Right lobe of liver (tissue), 6 donors: ENCODE data around the gene SF3B6. TPM values are rescaled to one million over a fixed set of nuclear protein-coding genes. Genes with fewer than 3 reads are reported as not detected.

Source experiments
- ATAC-seq, 4 donors: fragments of 200-7000 bp; cut with Tn5 transposase; one replicate each; pipeline ENCODE4 v1.9.1; 2020; ENCODE audit warnings: mild to moderate bottlenecking in 4 of 4, moderate library complexity in 4 of 4
- DNase-seq, 3 donors: peaks; one replicate each; pipeline ENCODE4 v3.0.0-alpha.2; 2020
- H3K27ac ChIP-seq, 3 donors: fragments of 200-600 bp; one replicate each; pipeline ENCODE4 v1.8.0; 2022
- H3K27me3 ChIP-seq, 2 donors: fragments of 200-600 bp; one replicate each; pipeline ENCODE4 v1.8.0; 2022
- H3K36me3 ChIP-seq, 4 donors: fragments of 200-600 bp; sonication (generic) in 1 of 4; one replicate each; pipeline versions ENCODE4 v1.5.1 to v1.8.0; 2017 to 2022; ENCODE audit warnings: control low read depth in 1 of 4
- H3K4me1 ChIP-seq, 4 donors: fragments of 200-600 bp; sonication (generic) in 1 of 4; one replicate each; pipeline versions ENCODE4 v1.5.1 to v1.8.0; 2017 to 2022; ENCODE audit warnings: control low read depth in 1 of 4
- H3K4me3 ChIP-seq, 3 donors: fragments of 200-600 bp; one replicate each; pipeline ENCODE4 v1.8.0; 2022
- H3K9me3 ChIP-seq, 4 donors: fragments of 200-600 bp; sonication (generic) in 1 of 4; one replicate each; pipeline versions ENCODE4 v1.5.1 to v1.8.0; 2017 to 2022; ENCODE audit warnings: control low read depth in 1 of 4
- POLR2A ChIP-seq: fragments of 450-650 bp; IDR thresholded peaks from one replicate; pipeline ENCODE4 v1.6.1; 2017; ENCODE audit warnings: antibody characterized with exemption, mild to moderate bottlenecking
- WGBS: methylation state at CpG from one replicate; pipeline ENCODE4 v1.1.6; 2018; ENCODE audit warnings: low coverage, low lambda C conversion rate; ENCODE audit not compliant: insufficient coverage; ENCODE audit errors: missing lambda C conversion rate; 5-methylcytosine and 5-hydroxymethylcytosine counted together
- intact Hi-C, 2 donors: fragments of 100-400 bp; cut with DNase I; formaldehyde crosslinking; loops; one replicate each; pipeline versions ENCODE4 v1.11.2 to v1.14.1; 2022
- long read RNA-seq: library from polyadenylated mRNA; unstranded; transcript quantifications from one replicate; pipeline ENCODE4 v2.0.0, GENCODE V29; 2019
- total RNA-seq, 6 experiments: library from RNA; depleted of rRNA in 2 of 6; stranded (reverse); fragments of >200 nt in 2 of 6; fragmentation: NEBNext Ultra II Directional in 3 of 6; extraction: Animal tissue kit (Norgen Biotek cat#: 25700) in 3 of 6; gene quantifications; one replicate each; pipeline versions ENCODE4 v1.1.0 to v1.2.4, GENCODE V29; 2016 to 2023
- TF ChIP-seq, protein P1 (sequence below), 4 donors: fragments of 200-600 bp in 3 of 4; fragments of 450-650 bp in 1 of 4; IDR thresholded peaks; one replicate each; pipeline versions ENCODE4 v1.5.1 to v1.8.0; 2016 to 2022; ENCODE audit warnings: antibody characterized with exemption in 4 of 4, mild to moderate bottlenecking in 2 of 4
- donor health status: DM: no; HTN: yes; CAD: no.
- donor health status: DM: no; HTN: no; CAD: no.
- donor health status: DM: no; HTN: no; CAD: no.
- donor health status: DM: no; HTN: yes; CAD: no.
- donor health status: DM: no; HTN: yes; CAD: no.

SF3B6 gene
- 10 to 100 TPM; 32.7 to 70.8 (median 40.3) TPM for total RNA-seq
- long read RNA-seq, transcript SF3B6-201 (4 exons, 770 nt), result major isoform, 27 of 29 reads
- long read RNA-seq, partial matches to known transcripts, result 0 of 29 reads
- long read RNA-seq, other reads (novel, unspliced or antisense), result 2 of 29 reads

- Histone ChIP-seq H3K27me3 (no peaks in the 10 kb centered on the region), H3K4me1 (peaks cover 0 to 9% (median 3%) of the 10 kb centered on the region in 4 donors), H3K4me3 (peak within 1 kb of the TSS; percentile 69 to 96 (median 87)), H3K27ac (peak within 1 kb of the TSS; percentile 63 to 69 (median 66)), H3K9me3 (no peaks in the 10 kb centered on the region), H3K36me3 (peaks cover 0 to 4% (median 0%) of the 10 kb centered on the region in 4 donors)
- 0% methylated on average over 38 of the region's 64 CpGs for WGBS
- intact Hi-C loops, result no loop called here
- DNase-seq, result peak; percentile 99 to 100 (median 99)
- peak; percentile 94 to 98 (median 96) for ATAC-seq
- TF ChIP-seq, protein P1, sequence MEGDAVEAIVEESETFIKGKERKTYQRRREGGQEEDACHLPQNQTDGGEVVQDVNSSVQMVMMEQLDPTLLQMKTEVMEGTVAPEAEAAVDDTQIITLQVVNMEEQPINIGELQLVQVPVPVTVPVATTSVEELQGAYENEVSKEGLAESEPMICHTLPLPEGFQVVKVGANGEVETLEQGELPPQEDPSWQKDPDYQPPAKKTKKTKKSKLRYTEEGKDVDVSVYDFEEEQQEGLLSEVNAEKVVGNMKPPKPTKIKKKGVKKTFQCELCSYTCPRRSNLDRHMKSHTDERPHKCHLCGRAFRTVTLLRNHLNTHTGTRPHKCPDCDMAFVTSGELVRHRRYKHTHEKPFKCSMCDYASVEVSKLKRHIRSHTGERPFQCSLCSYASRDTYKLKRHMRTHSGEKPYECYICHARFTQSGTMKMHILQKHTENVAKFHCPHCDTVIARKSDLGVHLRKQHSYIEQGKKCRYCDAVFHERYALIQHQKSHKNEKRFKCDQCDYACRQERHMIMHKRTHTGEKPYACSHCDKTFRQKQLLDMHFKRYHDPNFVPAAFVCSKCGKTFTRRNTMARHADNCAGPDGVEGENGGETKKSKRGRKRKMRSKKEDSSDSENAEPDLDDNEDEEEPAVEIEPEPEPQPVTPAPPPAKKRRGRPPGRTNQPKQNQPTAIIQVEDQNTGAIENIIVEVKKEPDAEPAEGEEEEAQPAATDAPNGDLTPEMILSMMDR (IDR thresholded peaks at IDR 0.05), result peak in 2 of 4 donors; percentile 2 to 26
- no peak for TF ChIP-seq POLR2A
Observed at GRCh38 chr2:24075915-24076848, at the start of gene SF3B6. TSS of gene SF3B6 (minus strand) at chr2:24076326. CDS start at chr2:24076229, 97 bp downstream.

- Histone ChIP-seq H3K36me3 (no peaks in the 10 kb centered on the region), H3K9me3 (no peaks in the 10 kb centered on the region), H3K4me1 (no peaks in the 10 kb centered on the region), H3K27ac (peak overlapping the region; percentile 65 to 72 (median 68)), H3K4me3 (peak overlapping the region; percentile 53 to 74 (median 73)), H3K27me3 (no peaks in the 10 kb centered on the region)
- DNase-seq, result no peak
- 31% methylated on average over 8 of the region's 9 CpGs for WGBS
- peak in 1 of 4 donors; percentile 3 for ATAC-seq
- intact Hi-C loops, result no loop called here
- TF ChIP-seq POLR2A, result no peak
- TF ChIP-seq, protein P1 (IDR thresholded peaks at IDR 0.05), result no peak
Observed at GRCh38 chr2:24123922-24124580, 47.9 kb upstream of the SF3B6 start.

GRCh38 chr2:24123195-24123921 is 47.2 kb upstream of the SF3B6 start, which contains the start of the genes FAM228B and PFN4:
TSS of gene FAM228B (plus strand) at chr2:24123469. CDS start at chr2:24124362, 893 bp downstream.
TSS of gene PFN4 (minus strand) at chr2:24123334. CDS start at chr2:24122535, 799 bp downstream.
- no peaks in the 10 kb centered on the region for H3K4me1 ChIP-seq
- TF ChIP-seq POLR2A, result peak; percentile 80
- TF ChIP-seq, protein P1 (IDR thresholded peaks at IDR 0.05), result no peak
- 0% methylated on average over 3 of the region's 103 CpGs for WGBS
- DNase-seq (peak; percentile 88 to 92 (median 91)), ATAC-seq (peak; percentile 97 to 99 (median 98))
- H3K27me3 ChIP-seq, result no peaks in the 10 kb centered on the region
- H3K9me3 ChIP-seq, result no peaks in the 10 kb centered on the region
- peak within 1 kb of the TSS; percentile 53 to 74 (median 73) for H3K4me3 ChIP-seq
- intact Hi-C loops, result no loop called here
- H3K27ac ChIP-seq, result peak within 1 kb of the TSS; percentile 65 to 72 (median 68)
- H3K36me3 ChIP-seq, result no peaks in the 10 kb centered on the region
